ENCODE measurements around the gene PDE4B.

The PDE4B gene

DNA sequence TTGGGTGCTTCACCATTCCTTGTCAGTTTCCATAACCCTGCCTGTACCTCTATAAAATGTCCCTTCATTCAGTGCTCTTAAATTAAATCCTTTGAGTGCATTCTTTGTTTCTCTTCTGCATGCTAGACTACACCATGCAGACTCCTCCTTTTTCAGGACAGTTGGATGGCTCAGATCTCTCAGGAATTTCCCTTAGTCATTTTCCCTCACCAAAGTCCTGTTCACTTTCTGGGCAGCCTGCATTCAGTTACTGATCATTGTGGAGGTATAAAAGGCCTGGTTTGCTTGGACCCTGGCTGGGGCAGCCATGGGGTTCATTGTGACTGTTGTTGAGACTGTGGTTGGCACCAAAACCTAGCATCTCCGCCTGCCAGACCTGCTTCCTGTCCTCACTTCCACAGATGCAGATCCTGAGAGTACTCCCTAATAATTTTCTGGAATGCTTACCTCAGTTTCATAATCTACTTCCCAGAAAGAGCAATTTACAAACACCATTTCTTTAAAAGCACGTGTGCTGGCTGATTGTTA lies 88.4 kb downstream of the PDE4B start:
- no peak for DNase-seq (ENCODE audit: low read depth in 2 of 2)

GRCh38 chr1:65882076-65882475 lies 89.4 kb downstream of the PDE4B start:
- DNase-seq (ENCODE audit: low read depth in 2 of 2): no peak

GRCh38 chr1:65889441-65889840 lies 96.7 kb downstream of the PDE4B start:
- DNase-seq (ENCODE audit: low read depth in 2 of 2): no peak

GRCh38 chr1:65890201-65890843 lies 97.6 kb downstream of the PDE4B start:
- no peak for DNase-seq (ENCODE audit: low read depth in 2 of 2)

DNA sequence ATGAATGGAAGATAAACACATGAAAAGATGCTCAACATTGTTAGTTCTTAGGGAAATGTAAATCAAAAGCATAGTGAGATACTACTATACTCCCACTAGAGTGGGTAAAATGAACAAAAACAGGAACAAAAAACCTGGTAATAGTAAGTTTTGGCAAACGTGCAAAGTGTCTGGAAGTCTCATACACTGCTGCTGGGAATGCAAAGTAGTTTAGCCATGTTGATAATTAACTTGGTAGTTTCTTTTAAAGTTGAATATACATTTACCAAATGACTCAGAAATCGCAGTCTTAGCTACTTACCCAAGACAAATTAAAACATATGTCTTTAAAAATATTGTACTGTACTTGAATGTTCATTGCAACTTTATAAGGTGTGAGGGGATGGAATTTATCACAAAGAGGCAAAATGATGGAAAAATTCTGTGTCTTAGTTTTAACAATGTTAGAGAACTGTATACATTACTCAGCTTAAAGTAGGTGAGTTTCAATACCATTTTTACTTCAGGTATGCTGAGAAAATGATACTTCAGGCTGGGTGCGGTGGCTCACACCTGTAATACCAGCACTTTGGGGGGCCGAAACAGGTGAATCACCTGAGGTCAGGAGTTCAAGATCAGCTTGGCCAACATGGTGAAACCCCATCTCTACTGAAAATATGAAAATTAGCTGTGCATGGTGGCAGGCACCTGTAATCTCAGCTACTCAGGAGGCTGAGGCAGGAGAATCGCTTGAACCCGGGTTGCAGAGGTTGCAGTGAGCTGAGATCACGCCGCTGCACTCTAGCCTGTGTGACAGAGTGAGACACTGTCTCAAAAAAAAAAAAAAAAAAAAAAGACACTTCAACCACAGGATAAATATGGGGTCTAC lies 102.3 kb downstream of the PDE4B start:
- no peak for DNase-seq (ENCODE audit: low read depth in 2 of 2)

GRCh38 chr1:65896721-65897120 lies 104.0 kb downstream of the PDE4B start:
- DNase-seq (ENCODE audit: low read depth in 2 of 2): peak in 1 of 2 experiments; percentile 4

GRCh38 chr1:65897485-65897884 lies 104.8 kb downstream of the PDE4B start:
- DNase-seq (ENCODE audit: low read depth in 2 of 2): no peak

GRCh38 chr1:65904681-65905083 lies 112.0 kb downstream of the PDE4B start:
- DNase-seq (ENCODE audit: low read depth in 2 of 2): peak in 1 of 2 experiments; percentile 20

DNA sequence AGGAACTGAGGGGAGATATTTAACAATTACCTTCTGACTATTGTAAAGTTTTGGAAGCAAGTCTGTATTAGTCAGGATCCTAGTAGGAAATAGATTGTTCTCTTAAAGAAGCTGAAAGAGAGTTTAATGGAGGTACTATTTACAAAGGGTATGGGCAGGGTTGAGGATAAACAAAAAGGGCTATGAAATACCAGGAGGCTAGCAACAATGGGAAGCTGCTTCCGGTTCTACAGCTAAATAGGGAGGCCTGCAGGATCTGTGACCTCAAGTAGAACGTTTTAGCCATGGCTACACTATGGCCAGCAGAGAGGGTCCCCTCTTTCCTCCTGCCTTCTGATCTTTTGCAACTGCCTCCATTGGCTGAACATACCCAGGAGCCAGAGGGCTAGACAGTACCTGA lies 117.7 kb downstream of the PDE4B start:
- DNase-seq (ENCODE audit: low read depth in 2 of 2): no peak

DNA sequence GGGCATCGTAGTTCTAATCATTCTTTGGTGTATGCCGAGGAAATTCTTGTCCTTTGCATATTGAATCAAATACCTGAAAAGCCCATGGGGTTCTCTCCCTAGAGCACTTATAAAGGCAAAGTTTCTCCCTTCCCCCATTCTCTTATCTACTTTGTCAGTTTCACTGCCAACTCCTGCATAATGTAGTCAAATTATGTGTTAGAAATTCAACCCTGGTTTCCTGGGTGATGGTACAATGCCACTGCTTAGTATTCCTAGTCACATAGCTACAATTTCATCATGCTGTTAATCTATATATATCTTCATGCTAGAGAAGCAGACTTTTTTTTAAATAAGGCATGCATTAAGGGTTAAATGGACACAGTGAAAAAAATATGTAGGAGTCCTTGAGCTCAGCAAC lies 119.0 kb downstream of the PDE4B start:
- no peak for DNase-seq (ENCODE audit: low read depth in 2 of 2)

DNA sequence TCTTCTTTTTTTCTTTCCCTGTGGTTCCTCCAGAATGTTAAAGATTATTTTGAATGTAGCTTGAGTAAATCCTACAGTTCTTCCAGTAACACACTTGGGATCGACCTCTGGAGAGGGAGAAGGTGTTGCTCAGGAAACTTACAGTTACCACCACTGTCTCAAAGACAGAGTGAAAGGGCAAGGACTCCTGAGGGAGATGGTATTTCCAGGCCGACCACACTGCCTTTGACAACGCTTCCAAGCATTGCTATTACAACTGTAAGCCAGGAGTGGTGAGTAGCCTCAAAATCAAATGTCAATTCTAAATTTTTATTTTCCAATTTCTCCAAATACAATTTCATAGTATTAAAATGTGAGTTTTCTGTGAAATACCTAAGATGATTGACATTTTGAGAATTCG lies 125.9 kb downstream of the PDE4B start:
- DNase-seq (ENCODE audit: low read depth in 2 of 2): no peak

GRCh38 chr1:65921446-65921845 lies 128.8 kb downstream of the PDE4B start:
- DNase-seq (ENCODE audit: low read depth in 2 of 2): no peak

DNA sequence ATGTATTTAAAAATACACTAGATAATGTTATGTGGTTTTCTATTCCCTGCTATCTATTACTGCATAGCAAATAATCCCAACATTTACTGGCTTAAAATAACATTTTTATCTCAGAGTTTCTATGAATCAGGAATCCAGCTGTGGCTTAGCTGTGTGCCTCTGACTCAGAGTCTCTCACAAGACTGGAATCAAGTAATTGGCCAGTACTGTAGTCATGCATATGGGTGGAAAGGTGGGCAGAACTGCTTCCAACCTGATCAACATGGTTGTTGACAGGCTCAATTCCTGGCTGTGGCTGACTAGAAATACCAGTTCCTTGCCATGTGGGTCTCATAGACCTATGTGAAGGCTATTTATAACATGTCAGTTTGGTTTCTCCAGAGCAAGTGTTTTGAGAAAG lies 131.8 kb downstream of the PDE4B start:
- DNase-seq (ENCODE audit: low read depth in 2 of 2): peak in 1 of 2 experiments; percentile 5

GRCh38 chr1:65938506-65938905 lies 145.8 kb downstream of the PDE4B start:
- DNase-seq (ENCODE audit: low read depth in 2 of 2): no peak

- no peak for DNase-seq (ENCODE audit: low read depth in 2 of 2)
These were observed 146.5 kb downstream of the PDE4B start for GRCh38 chr1:65939191-65939590.

GRCh38 chr1:65939636-65940035 lies 146.9 kb downstream of the PDE4B start:
- DNase-seq (ENCODE audit: low read depth in 2 of 2): no peak

DNA sequence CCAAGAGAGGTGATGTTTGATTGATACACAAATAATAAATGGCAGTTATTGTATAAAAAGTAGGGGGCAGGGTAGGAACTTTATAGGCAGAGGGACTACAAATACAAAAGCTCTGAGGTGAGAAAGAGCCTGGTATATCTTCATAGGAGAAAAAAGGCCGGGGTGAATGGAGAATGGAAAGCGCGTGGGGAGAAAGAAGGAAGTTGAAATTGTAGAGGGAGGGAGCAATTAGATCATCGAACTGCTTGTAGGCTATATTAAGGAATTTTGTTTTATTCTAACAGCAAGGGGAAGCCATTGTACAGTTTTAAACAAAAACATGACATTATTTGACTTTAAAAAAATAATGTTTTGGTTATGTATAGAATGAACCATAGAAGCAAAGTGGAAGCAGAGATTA lies 147.4 kb downstream of the PDE4B start:
- DNase-seq (ENCODE audit: low read depth in 2 of 2): no peak

DNA sequence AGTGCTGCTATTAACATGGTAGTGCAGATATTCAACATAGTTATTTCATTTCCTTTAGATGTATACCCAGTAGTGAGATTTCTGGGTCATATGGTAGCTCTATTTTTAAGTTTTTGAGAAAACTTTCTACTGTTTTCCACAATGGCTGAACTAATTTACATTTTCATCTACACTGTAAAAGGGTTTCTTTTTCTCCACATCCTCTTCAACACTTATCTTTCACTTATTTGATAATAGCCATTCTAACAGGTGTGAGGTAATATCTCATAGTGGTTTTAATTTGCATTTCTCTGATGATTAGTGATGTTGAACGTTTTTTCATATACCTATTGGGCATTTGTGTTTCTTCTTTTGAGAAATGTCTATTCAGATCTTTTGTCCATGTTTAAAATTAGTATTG lies 149.8 kb downstream of the PDE4B start:
- no peak for DNase-seq (ENCODE audit: low read depth in 2 of 2)

GRCh38 chr1:65946376-65946775 lies 153.7 kb downstream of the PDE4B start:
- no peak for DNase-seq (ENCODE audit: low read depth in 2 of 2)

DNA sequence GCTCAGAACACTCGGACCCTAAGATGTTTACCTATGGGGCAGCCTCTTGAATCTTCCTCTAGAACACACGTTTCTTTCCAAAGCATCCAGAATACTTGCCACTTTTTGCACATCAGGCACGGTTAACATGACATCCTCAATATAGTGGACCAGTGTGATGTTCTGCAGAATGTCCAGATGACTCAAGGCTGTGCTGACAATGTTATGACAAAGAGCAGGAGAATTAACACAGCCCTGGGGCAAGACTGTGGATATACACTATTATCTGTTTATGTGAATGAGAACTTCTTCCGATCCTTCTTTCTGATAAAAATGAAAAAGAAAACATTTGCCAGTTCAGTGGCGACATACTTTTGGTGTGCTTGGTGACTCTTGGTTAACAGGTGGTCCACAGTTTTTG lies 154.3 kb downstream of the PDE4B start:
- DNase-seq (ENCODE audit: low read depth in 2 of 2): no peak

DNA sequence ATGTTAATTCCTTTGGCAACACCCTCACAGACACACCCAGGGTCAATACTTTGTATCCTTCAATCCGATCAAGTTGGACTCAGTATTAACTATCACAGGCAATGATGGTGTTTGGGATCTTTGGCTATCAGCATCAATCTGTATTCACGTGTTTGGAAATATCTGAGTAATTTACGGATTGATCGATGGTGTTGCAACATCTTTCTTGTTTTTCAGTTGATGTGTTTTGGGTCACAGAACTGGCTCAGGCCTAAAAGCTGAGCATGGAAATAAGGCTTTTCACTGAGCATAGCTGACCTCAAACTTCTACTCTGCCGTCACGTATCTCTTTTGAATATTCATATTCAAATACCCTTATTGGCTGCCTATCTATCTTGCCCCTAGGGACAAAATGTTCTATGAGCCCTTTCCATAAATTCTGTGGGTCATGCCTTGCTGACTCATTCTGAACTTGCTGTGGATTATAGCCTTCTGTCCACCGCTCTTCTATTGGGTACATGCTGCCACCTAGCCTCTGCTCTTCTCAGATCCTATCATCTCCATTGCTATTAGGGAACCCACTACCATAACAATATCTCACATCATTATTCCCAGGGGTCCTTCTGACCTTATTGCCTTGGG lies 156.0 kb downstream of the PDE4B start:
- no peak for DNase-seq (ENCODE audit: low read depth in 2 of 2)

GRCh38 chr1:65949230-65949626 lies 156.5 kb downstream of the PDE4B start:
- no peak for DNase-seq (ENCODE audit: low read depth in 2 of 2)

DNA sequence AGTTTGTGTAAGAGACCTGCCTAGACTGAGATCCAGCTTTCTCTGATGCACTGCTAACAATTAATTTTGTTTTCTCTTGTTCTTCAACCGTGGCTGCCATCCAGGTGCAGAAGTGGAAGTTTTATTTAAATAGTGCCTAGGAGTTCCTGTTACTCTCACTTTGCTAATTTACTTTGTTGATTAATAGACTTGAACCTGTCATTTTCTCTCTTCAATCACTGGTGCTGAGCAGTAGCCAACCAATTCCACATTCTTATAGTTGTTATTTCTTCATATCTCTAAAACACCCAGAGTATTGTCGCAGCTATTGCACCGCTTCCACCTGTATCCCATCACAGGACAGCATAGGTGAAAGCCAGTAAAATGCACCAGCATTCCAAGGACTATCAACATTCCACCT lies 157.2 kb downstream of the PDE4B start:
- no peak for DNase-seq (ENCODE audit: low read depth in 2 of 2)

Data from fibroblast of skin of left quadriceps (primary cell).